SK-N-SH treated with all-trans-retinoic acid at 6 μM for 48 hours (cell line): ENCODE data around the gene NCKAP5.

Experiments used
- ATAC-seq: fragments of 200-7000 bp; cut with Tn5 transposase; 3 replicates; pipeline ENCODE4 v1.9.1; 2020; ENCODE audit warnings: mild to moderate bottlenecking, moderate library complexity
- BACH2 ChIP-seq: fragments of 250-450 bp; sonication (Bioruptor Pico); IDR thresholded peaks from 2 replicates; pipeline ENCODE4 v1.9.0; 2021; ENCODE audit warnings: mild to moderate bottlenecking, borderline replicate concordance
- CSDC2 ChIP-seq: fragments of 250-450 bp; sonication (Bioruptor Pico); IDR thresholded peaks from 2 replicates; pipeline ENCODE4 v1.5.0; 2020; ENCODE audit warnings: mild to moderate bottlenecking, moderate library complexity
- ESRRG ChIP-seq: fragments of 250-450 bp; sonication (Bioruptor Pico); IDR thresholded peaks from 2 replicates; pipeline ENCODE4 v1.6.1; 2021; ENCODE audit warnings: mild to moderate bottlenecking
- ISL1 ChIP-seq: fragments of 250-450 bp; sonication (Bioruptor Pico); IDR thresholded peaks from 2 replicates; pipeline ENCODE4 v2.1.2; 2022; ENCODE audit warnings: mild to moderate bottlenecking, moderate library complexity
- OSR1 ChIP-seq: fragments of 250-450 bp; sonication (Bioruptor Pico); IDR thresholded peaks from 2 replicates; pipeline ENCODE4 v1.8.0; 2022; ENCODE audit warnings: moderate library complexity, mild to moderate bottlenecking, inconsistent platforms
- PPARA ChIP-seq: fragments of 250-450 bp; sonication (Bioruptor Pico); IDR thresholded peaks from 2 replicates; pipeline ENCODE4 v1.5.0; 2020; ENCODE audit warnings: mild to moderate bottlenecking, borderline replicate concordance
- RARB ChIP-seq: fragments of 250-450 bp; sonication (Bioruptor Pico); IDR thresholded peaks from 2 replicates; pipeline ENCODE4 v1.8.0; 2021; ENCODE audit warnings: mild to moderate bottlenecking, moderate library complexity
- SNAI2 ChIP-seq: fragments of 250-450 bp; sonication (Bioruptor Pico); IDR thresholded peaks from 2 replicates; pipeline ENCODE4 v1.5.0; 2020; ENCODE audit warnings: mild to moderate bottlenecking, moderate library complexity
- TCF4 ChIP-seq: fragments of 250-450 bp; sonication (Bioruptor Pico); IDR thresholded peaks from 2 replicates; pipeline ENCODE4 v1.8.0; 2021; ENCODE audit warnings: mild to moderate bottlenecking, moderate library complexity, borderline replicate concordance
- ZC3H10 ChIP-seq: fragments of 250-450 bp; sonication (Bioruptor Pico); IDR thresholded peaks from 2 replicates; pipeline ENCODE4 v1.5.1; 2021; ENCODE audit warnings: mild to moderate bottlenecking, moderate library complexity
- ZNF565 ChIP-seq: fragments of 450-650 bp; formaldehyde crosslinking; conservative IDR thresholded peaks from 2 replicates; pipeline ENCODE4 v1.5.0; 2020; ENCODE audit warnings: low read depth, mild to moderate bottlenecking, moderate library complexity
- ZNF70 ChIP-seq: fragments of 450-650 bp; formaldehyde crosslinking; IDR thresholded peaks from 2 replicates; pipeline ENCODE4 v1.5.0; 2020; ENCODE audit warnings: mild to moderate bottlenecking, moderate library complexity
- ZNF8 ChIP-seq: fragments of 450-650 bp; formaldehyde crosslinking; IDR thresholded peaks from 2 replicates; pipeline ENCODE4 v1.5.0; 2020; ENCODE audit warnings: mild to moderate bottlenecking, moderate library complexity
- TF ChIP-seq, protein P1 (sequence below): fragments of 250-450 bp; sonication (Bioruptor Pico); IDR thresholded peaks from 2 replicates; pipeline ENCODE4 v1.5.1; 2020; ENCODE audit warnings: low read depth, mild to moderate bottlenecking, moderate library complexity
- TF ChIP-seq, protein P2 (sequence below): fragments of 250-450 bp; sonication (Bioruptor Pico); IDR thresholded peaks from 2 replicates; pipeline ENCODE4 v1.5.0; 2020; ENCODE audit warnings: mild to moderate bottlenecking, moderate library complexity
- TF ChIP-seq, protein P3 (sequence below): fragments of 250-450 bp; sonication (Bioruptor Pico); IDR thresholded peaks from 2 replicates; pipeline ENCODE4 v1.5.1; 2021; ENCODE audit warnings: mild to moderate bottlenecking, moderate library complexity

Gene NCKAP5

DNA sequence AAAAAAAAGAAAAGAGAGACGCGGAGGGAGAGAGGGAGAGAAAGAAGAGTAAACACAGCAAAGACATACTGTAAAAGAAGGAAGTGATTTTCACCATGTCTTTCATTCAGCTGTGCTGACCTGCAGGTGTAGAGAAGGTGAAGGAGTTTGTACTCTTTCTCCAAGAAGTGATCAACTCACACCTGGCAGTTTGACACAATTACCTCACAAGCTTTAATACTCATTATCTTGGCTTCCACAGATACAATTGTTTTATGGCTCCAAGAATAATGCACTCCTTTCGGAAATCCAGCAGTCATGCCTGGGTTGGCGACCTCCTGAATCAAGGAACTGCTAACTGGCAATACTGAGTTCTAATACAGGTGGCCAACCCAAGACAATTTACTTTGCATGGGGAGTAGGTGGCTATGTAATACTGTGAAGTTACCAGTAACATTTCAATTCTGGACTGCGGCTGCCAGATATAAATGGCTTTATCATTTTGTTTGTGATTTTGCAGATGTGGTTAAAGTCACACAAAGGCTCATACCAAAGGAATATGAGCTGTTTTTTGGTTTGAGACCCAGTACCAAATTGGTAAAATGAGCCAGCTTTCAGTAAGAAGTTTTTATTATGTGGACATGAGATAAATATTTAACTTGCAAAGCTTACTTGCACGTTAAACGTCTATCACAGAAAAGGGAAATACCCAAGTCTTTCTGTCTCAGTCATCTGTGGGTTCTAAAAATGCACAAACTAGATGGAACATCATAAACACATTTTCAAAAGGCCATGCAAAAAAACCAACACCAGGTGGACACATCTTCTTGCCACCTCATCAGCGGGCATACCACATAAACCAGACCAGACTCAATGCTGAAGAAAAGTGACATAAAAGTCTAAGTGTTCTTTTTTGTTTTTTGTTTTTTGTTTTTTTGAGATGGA lies 69.3 kb downstream of the NCKAP5 start:
- no peak for ATAC-seq
- TF ChIP-seq ZNF70 (CRISPR knock-in tag) = no peak
- TF ChIP-seq, protein P1, sequence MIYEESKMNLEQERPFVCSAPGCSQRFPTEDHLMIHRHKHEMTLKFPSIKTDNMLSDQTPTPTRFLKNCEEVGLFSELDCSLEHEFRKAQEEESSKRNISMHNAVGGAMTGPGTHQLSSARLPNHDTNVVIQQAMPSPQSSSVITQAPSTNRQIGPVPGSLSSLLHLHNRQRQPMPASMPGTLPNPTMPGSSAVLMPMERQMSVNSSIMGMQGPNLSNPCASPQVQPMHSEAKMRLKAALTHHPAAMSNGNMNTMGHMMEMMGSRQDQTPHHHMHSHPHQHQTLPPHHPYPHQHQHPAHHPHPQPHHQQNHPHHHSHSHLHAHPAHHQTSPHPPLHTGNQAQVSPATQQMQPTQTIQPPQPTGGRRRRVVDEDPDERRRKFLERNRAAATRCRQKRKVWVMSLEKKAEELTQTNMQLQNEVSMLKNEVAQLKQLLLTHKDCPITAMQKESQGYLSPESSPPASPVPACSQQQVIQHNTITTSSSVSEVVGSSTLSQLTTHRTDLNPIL (CRISPR knock-in tag) = no peak
- TF ChIP-seq SNAI2 (CRISPR knock-in tag) = no peak
- TF ChIP-seq ZNF8 (CRISPR knock-in tag) = no peak
- TF ChIP-seq, protein P2, sequence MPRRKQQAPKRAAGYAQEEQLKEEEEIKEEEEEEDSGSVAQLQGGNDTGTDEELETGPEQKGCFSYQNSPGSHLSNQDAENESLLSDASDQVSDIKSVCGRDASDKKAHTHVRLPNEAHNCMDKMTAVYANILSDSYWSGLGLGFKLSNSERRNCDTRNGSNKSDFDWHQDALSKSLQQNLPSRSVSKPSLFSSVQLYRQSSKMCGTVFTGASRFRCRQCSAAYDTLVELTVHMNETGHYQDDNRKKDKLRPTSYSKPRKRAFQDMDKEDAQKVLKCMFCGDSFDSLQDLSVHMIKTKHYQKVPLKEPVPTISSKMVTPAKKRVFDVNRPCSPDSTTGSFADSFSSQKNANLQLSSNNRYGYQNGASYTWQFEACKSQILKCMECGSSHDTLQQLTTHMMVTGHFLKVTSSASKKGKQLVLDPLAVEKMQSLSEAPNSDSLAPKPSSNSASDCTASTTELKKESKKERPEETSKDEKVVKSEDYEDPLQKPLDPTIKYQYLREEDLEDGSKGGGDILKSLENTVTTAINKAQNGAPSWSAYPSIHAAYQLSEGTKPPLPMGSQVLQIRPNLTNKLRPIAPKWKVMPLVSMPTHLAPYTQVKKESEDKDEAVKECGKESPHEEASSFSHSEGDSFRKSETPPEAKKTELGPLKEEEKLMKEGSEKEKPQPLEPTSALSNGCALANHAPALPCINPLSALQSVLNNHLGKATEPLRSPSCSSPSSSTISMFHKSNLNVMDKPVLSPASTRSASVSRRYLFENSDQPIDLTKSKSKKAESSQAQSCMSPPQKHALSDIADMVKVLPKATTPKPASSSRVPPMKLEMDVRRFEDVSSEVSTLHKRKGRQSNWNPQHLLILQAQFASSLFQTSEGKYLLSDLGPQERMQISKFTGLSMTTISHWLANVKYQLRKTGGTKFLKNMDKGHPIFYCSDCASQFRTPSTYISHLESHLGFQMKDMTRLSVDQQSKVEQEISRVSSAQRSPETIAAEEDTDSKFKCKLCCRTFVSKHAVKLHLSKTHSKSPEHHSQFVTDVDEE = no peak
- TF ChIP-seq ZC3H10 (CRISPR knock-in tag) = no peak
- TF ChIP-seq TCF4 = no peak

DNA sequence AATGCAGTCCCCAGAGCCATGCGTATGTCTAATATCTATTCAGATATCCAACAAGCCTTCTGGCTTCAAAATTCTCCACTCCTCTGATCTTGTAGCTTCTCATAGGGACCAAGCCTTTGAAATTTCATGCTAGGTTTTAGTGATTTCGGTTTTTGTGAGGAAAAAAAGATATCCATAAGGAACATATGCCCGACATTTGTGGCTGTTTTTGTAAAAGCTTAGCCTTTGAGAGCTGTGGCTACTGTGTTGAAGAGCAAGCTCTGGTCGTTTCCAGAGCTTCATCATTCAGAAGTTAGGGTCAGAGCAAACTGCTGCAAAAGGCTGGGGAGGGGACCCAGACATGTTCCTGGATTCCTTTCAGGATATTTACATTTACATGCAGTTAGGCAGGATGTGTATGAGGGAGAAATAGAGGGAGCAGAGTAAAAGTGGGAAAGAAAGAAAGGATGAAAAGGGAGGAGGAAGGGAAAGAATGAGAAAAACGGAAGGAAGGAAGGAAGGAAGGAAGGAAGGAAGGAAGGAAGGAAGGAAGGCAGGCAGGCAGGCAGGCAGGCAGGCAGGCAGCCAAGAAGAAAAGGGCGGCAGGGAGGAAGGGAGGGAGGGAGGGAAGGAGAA lies 70.2 kb downstream of the NCKAP5 start:
- TF ChIP-seq ZNF565 (CRISPR knock-in tag) = no peak
- TF ChIP-seq ESRRG (CRISPR knock-in tag) = no peak
- ATAC-seq = no peak

DNA sequence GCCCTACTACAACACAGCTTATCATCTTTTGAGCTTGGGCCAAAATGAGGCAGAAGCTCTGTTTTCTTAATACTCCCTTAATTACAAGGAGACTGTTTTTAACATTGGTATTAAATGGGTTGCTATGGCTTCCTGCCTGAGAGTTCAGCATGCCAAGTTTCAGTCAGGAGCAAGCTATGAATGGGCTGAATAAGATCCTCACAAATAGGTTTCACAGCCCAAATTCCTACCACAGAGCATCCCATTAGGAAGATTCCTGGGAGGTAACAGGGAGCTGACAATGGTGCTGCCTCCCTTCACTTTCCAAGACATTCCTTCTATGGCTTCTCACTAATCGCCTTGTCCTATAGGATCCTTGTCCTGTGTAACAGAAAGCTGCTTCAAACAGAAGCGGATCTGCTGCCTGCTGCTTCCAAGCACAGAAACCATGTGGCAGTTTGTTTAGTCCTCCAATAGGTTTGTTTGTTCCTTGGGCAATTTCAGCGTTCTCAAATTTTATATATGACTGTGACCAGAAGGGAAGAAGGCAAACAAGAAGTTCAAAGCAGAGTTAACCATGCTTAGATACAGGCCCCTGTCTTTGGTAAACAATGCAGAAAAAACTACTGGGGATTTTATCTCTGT lies 70.9 kb downstream of the NCKAP5 start:
- no peak for ATAC-seq
- TF ChIP-seq ISL1 (peak; percentile 38; the same call in 1 of the 2 replicates), OSR1 (CRISPR knock-in tag) (no peak), SNAI2 (CRISPR knock-in tag) (no peak), BACH2 (CRISPR knock-in tag) (no peak), RARB (CRISPR knock-in tag) (no peak)
- TF ChIP-seq, protein P3, sequence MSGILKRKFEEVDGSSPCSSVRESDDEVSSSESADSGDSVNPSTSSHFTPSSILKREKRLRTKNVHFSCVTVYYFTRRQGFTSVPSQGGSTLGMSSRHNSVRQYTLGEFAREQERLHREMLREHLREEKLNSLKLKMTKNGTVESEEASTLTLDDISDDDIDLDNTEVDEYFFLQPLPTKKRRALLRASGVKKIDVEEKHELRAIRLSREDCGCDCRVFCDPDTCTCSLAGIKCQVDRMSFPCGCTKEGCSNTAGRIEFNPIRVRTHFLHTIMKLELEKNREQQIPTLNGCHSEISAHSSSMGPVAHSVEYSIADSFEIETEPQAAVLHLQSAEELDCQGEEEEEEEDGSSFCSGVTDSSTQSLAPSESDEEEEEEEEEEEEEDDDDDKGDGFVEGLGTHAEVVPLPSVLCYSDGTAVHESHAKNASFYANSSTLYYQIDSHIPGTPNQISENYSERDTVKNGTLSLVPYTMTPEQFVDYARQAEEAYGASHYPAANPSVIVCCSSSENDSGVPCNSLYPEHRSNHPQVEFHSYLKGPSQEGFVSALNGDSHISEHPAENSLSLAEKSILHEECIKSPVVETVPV (CRISPR knock-in tag) = no peak

DNA sequence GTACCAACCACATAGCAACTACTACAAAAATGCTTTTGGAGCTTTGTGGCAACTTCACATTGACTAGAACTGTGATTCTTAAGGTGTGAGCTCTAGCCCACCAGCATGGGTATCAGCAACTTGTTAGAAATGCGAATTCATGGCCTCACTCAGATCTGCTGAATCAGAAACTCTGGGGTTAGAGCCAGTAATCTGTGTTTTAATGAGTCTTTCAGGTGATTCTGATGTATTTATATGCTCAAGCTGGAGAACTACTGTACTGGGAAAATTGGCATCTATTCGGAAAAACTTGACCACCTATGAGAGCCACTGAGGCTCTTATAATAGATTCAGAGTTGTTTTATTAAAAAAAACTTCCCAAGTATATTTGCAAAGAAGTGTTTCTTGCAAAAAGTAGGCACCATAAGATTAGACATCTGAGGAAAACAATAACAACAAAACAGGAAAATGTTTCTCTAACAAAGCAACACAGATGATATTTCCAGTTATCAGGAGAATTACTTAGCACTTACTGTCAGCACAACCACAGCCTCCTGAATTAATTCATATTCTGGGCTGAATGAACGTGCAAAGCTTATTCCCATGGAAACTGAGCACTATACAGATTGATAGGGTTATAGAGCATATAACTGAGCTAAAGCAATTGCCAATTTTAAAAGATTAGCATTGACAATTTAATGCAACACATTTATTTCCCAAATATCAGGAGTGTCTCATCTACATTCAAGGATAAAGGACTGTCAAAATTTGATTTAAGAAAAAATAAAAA lies 71.6 kb downstream of the NCKAP5 start:
- ATAC-seq = no peak
- TF ChIP-seq PPARA (CRISPR knock-in tag) (no peak), TCF4 (no peak), ZNF565 (CRISPR knock-in tag) (no peak)

DNA sequence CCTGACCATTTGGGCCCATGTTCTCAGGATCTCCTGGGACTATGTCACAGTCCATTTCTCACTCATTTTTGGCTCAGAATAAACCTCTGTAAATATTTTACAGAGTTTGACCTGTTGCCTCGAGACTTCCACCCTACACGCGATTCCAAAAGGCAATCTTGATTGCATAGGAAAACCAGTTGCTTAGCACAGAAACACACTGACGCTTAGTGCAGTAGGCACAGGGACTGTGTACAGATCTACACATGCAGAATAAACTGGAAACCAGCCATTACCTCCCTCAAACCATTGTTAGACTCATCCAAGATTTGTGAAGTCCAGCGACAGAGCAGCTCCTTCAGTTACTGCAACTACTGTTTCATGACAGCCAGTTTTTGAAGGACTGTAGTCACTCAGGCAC lies 73.0 kb downstream of the NCKAP5 start:
- TF ChIP-seq CSDC2 (CRISPR knock-in tag) (no peak), BACH2 (CRISPR knock-in tag) (no peak), ISL1 (no peak)
- TF ChIP-seq, protein P1 (CRISPR knock-in tag) = no peak
- TF ChIP-seq, protein P3 (CRISPR knock-in tag) = no peak
- no peak for ATAC-seq
